Measurements from ENCODE around the gene SOWAHD.
"Not testable (repeated sequence)": the region's sequence is repeated elsewhere in the genome, so short reads cannot be mapped to it uniquely, and the experiment has no call there.

Gene SOWAHD

DNA sequence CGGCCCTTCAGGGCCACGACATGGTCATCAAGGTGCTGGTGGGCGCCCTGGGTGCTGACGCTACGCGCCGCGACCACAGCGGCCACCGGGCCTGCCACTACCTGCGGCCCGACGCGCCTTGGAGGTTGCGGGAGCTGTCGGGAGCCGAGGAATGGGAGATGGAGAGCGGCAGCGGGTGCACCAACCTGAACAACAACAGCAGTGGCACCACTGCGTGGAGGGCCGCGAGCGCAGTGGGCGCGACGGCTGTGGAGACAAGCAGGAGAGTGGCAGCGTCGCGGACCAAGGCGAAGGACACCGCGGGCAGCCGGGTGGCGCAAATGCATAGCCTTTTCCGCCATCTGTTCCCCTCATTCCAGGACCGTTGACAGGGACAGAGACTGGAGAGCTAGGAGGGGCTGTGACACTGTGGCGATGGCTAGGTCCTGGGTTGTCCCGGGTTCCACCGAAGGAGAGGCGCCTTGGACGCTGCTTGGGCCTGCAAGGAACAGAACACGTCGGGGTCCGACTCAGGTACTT, 919 bp downstream of the SOWAHD start:
- no peak for DNase-seq

DNA sequence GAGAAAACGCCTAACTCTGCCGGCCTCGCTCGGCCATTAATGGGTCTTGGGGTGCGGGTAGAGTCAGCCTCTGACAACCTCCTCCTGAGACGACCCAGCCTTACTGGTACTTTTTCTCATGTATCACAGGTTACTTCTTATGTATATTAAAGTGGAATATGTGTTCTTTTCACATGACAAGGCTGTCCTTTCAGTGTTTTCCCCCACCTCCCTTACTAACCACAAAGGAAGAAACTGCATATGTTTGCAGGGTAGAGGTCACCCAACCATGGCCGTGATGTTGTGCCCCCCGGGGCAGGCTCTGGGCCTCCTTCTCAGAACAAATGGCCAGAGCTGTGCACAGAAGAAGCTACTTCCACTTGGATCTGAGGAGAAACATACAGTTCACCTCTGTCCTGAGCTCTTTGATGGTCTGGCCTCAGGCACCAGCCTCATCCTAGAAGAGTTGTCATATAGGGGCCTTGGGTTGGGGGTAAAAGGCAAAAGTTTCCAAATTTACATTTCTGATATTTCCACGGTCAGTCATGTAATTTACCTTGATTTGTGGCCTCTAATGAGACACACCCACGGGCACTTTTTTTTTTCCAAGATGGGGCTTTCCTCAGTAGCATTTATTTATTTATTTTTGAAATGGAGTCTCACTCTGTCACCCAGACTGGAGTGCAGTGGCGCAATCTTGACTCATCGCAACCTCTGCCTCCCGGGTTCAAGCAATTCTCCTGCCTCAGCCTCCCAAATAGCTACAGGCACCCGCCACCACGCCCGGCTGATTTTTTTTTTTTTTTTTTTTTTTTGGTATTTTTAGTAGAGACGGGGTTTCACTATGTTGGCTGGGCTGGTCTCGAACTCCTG, 1.9 kb downstream of the SOWAHD start:
- no peak for DNase-seq

DNA sequence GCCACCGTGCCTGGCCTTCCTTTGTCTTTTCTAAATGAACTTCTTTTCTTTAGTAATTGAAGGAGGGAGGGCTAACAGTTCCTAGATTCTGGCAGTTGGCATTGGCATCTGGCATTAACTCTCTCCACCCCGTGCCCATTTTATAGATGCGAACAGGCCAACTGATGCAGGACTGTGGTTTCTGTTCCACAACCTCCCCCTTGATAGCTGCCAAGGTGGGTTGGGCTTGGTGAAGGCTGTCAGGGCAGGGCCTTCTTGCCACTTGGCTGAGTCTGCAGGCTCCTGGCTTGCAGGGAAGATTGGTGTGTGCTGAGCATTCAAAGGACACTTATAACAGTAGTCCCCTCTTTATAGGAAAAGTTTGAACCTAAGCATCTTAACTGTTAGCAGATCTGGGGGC, 4.3 kb downstream of the SOWAHD start:
- no peak for DNase-seq

DNA sequence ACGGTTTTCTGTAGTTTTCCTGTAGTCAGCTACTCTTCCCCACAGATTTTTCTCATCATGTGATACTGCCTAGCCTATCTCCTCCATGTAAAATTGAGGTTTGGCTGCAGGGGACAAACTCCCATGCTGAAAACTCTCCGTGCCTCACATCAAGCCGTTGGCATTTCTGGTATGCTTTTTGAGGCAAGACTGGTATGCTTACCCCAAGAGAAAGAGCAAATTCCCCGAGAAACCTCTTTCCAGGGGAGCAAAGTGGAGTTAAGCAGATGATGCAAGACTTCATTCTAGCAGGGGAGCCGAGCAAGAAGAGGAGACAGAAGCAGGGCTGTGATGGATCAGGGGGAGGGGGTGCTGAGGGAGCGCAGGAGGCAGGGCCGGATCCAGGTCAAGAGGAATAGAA, 4.8 kb downstream of the SOWAHD start:
- no peak for DNase-seq

DNA sequence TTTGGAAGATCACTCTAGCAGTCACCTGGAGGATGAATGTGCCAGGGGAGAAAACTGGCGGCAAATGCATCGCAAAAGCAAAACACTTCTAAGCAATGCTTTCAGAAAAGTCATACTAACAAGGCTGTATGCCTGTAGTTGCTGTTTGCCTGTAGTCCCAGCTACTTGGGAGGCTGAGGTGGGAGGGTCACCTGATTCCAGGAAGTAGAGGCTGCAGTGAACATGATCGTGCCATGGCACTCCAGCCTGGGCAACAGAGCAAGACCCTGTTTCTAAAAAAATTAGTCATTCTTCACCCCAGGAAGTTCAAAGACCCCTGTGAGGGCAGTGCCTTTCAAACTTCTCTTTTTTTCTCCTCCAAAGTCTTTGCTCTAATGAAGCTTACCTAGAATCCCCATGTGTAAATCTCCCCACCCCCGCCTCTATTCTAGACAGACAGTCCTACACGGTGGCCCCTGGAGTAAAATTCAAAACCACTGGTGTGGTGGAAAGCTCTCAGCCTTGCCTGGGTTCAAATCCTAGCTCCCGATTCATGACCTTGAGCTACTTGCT, 5.5 kb downstream of the SOWAHD start:
- no peak for DNase-seq

DNA sequence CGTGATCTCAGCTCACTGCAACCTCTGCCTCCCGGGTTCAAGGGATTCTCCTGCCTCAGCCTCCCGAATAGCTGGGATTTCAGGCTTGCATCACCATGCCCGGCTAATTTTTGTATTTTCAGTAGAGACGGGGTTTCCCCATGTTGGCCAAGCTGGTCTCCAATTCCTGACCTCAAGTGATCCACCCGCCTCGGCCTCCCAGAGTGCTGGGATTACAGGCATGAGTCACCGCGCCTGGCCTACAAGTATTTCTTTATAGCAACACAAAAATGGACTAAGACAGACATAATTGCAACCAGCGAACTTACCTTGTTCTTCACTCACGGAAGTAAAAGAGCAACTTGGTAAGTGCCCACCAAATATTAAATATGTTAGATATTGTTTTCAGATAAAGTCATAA, 10.0 kb downstream of the SOWAHD start:
- not testable (repeated sequence) for DNase-seq

DNA sequence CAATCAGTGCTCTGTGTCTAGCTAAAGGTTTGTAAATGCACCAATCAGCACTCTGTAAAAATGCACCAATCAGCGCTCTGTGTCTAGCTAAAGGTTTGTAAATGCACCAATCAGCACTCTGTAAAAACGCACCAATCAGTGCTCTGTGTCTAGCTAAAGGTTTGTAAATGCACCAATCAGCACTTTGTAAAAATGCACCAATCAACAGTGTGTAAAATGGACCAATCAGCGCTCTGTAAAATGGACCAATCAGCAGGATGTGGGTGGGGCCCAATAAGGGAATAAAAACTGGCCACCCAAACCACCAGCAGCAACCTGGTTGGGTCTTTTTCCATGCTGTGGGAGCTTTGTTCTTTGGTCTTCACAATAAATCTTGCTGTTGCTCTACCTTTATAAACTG, 11.0 kb downstream of the SOWAHD start:
- not testable (repeated sequence) for DNase-seq

DNA sequence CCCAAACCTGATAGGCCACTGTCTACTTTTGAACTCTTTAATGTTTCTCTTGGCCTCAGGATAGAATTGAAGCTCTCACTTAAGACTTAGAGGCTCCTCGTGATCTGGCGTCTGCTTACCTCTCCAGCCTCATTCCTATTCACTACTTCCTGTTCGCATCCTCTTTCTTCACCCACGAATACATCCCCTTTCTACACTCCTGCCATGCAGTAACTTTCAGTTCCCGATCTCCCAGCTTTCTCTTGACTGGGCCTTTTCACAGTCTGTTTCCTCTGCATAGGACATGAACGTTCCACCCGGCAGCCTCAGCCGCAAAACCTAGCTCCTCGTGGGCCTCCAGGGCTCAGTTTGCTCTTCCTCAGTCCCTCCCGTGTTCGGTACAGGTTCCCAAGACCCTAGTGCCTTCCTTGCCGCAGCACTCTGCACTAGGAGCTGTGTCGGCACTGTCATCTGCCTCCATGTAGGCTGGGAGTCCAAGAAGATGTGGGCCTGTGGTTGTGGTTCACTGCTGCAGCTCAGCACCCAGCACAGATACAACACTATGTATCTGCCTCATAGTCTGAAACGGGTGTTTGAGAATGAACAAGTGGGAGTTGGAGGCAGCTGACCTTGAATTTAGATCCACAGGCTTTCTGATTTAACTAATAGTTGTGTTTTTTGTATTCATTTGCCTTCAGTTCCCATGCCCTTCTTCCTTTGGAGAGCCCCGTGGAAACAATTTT, 17.3 kb downstream of the SOWAHD start:
- DNase-seq, result no peak

DNA sequence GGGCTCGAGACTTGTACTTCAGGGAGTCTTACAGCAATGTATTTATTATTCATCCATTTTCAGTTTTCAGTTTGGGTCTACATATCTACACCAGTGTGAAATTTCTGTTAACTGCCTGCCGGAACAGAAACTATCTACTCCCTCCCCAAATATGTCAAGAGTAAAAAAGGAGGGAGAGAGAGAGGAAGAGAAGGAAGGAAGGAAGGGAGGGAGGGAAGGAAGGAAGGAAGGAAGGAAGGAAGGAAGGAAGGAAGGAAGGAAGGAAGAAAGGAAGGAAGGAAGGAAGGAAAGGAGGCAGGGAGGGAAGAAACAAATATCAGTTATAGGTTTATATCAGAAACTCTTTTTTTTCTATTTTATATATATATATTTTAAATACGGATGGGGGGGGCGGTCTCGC, 20.4 kb downstream of the SOWAHD start:
- no peak for DNase-seq

DNA sequence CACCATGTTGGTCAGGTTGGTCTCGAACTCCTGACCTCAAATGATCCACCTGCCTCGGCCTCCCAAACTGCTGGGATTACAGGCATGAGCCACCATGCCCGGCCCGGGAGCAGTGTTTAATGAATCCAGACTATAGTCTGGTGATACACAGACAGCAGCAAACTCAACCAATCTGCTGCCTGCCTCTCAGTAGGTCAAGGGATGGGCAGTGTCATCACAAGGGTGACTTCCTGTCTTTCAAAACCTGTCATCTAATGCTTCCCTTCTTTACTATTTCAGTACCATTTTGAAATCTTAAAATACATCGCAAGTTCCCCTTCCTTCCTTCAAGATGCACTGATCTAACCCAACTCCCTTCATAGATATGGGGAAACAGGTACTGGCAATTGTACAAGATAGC, 24.6 kb downstream of the SOWAHD start:
- DNase-seq, result no peak

DNA sequence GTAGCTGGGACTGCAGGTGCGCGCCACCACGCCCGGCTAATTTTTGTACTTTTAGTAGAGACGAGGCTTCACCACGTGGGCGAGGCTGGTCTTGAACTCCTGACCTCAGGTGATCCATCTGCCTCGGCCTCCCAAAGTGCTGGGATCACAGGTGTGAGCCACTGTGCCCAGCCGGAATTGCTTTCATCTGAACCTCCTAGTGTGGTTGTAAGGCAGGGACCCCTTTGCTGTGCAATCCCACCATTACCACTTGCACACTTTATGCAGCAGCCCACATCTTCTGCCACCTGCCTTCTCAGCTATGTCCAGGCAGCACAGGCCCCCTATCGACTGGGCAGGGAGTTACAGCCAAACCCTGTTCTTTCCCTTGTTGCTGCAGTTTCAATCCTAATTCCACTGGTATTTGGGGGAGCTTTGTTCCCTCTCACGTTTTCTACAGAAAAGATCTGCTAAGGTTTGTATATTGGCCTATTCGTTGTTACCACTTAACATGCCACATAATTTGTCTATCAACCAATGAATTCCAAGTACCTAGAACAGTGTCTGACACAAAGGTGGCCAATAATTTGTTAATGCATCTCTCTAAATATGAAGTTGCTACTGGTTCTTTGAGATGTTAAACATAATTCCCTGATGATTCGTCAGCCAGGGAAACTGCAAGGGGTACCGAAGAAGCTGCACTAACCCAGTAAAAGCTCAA, 26.5 kb downstream of the SOWAHD start:
- peak in 2 of 4 experiments; percentile 1 to 12 for DNase-seq

DNA sequence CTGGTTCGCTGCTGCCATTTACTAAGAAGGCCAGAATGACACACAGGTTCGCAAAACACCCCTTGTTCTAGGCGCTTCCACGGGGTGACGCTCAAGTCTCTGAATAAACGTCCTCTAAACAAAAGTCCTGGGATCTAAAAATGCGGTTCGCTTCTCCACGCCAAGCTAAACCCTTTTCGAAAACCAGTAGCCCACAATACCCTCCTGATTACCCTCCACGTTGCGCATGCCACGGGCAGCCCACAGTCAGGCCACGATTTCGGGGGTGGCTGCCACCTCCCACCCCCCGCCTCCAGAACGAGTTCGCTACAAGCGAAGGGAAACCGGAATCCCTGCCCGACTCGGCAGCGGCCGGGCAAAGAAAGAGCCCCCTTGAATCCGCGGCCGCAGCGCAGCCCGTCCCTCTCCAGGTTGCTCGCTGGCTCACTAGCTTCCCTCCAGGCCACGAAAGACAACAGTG, 32.6 kb downstream of the SOWAHD start:
- peak; percentile 8 to 26 (median 18) for DNase-seq

DNA sequence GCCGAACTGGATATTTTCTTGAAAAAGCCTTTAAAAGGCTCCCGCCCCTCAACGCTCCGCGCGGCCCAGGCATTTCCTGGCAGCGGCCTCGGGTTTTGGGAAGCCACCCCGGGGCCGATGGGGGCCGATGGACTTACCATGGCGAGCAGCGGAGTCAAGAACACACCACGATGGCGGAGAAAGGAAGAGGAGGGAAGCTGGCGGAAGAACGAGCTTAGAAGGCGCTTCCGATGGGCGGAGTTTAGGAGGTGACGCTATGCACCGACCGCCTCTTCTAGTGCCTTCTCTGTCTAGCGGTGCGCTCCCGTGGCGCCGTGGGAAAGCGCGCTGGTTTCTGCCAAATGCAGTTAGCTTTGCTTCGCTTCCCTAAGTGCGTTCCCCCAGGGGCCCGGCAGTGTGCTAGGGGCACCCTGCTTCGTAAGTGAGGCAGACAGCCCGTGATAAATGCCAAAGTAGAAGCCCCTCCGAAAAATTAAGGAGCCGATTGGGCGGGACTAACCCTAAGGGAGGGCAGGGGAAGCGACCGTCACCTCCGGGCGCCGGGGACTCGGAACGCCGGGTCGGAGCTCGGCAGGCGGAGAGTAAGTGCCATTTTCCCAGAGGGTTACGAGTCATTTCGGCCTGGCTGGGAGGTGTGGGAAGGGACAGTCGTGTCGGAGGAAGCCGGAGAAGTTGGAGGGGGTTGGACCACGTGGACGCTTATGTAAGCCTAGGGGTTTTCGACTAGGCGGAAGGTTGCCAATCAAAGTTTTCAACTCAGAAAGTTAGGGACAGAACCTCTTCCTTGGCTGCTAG, 33.2 kb downstream of the SOWAHD start, which contains the start of gene RPL39:
TSS of gene RPL39 (minus strand) at position 194 of the 795 bp plus-strand sequence. CDS start at position 140, 54 bp downstream.
- peak; percentile 33 to 65 (median 44) for DNase-seq

DNA sequence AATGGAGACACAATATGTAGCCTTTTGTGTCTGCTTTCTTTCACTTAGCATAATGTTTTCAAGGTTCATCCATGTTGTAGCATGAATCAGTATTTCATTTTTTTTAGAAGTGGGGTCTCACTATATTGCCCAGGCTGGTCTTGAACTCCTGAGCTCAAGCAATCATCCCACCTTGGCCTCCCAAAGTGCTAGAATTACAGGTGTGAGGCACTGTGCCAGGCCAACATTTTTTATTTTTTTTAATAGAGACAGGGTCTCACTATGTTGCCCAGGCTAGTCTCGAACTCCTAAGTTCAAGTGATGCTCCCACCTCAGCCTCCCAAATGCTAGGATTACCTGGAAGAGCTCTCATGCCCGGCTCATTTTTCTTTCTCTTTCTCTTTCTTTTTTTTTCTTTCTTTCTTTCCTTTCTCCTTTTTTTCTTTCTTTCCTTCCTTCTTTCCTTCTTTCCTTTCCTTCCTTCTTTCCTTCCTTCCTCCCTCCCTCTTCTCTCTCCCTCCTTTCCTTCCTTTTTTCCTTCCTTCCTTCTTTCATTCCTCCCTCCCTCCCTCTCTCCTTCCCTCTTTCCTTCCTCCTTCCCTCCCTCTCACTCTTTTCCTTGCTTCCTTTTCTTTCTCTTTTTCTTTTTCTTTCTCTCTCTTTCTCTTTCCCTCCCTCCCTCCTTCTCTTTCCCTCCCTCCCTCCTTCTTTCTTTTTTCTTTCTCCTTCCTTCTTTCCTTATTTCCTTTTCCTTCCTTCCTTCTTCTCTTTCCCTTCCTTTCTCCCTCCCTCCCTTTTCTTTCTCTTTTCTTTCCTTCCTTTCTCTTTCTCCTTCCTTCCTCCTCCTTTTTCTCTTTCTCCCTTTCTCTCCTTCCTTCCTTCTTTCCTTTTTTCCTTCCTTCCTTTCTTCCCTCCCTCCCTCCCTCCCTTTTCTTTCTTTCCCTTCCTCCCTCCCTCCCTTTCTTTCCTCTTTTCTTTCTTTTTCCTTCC, 43.1 kb downstream of the SOWAHD start:
- DNase-seq, result no peak

DNA sequence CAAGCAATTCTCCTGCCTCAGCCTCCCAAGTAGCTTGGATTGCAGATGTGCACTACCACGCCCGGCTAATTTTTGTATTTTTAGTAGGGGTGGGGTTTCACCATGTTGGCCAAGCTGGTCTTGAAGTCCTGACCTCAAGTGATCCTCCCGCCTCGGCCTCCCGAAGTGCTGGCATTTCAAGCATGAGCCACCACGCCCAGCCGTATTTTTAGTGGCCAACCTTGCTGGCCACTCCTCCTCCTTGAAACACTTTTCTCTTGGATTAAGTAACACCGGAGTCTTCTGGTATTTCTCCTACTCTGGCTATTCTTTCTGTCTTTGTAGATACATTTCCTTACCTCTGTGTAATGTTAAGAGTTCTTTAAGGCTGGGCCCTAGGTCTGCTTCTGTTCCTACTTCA, 44.2 kb downstream of the SOWAHD start:
- no peak for DNase-seq

DNA sequence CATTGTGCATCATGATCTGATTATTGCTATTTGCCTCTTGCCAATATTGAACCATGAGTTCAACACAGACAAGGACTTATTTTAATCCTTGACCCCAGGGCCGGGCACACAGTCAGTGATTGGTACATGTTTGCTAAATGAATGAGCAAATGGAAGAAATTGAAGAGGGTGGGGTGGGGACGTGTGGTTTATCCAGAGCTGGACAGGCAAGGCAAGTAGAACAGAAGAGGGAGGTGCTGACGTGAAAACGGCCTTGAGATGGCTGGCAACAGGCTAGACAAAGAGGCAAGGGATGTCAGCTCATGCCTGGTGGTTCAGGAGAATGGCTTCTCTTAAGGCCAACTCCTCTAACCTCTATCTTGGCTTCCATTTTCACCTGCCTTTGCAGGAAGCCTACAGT, 50.1 kb downstream of the SOWAHD start:
- DNase-seq, result not testable (repeated sequence)

DNA sequence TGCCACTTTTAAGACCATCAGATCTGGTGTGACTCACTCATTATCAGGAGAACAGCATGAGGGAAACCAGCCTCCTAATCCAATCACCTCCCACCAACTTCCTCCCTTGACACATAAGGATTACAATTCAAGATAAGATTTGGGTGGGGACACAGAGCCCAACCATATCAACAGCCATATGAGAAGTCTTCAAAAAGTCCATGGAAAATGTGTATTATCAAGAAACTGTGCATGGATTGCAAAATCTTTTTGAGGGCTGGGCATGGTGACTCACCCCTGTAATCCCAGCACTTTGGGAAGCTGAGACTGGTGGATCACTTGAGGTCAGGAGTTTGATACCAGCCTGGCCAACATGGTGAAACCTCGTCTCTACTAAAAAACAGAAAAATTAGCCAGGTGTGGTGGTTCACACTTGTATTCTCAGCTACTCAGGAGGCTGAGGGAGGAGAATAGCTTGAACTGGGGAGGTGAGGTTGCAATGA, 50.8 kb downstream of the SOWAHD start:
- no peak for DNase-seq
